GM23338 (cell line): Measurements from ENCODE around the gene ENPP5. TPM values are rescaled to one million over a fixed set of nuclear protein-coding genes. Genes with fewer than 3 reads are reported as not detected.

Source experiments
- ATAC-seq: fragments of 200-7000 bp; cut with Tn5 transposase; 3 replicates; pipeline ENCODE4 v1.9.1; 2020
- DNase-seq: peaks from one replicate; pipeline ENCODE4 v3.0.0-alpha.2; 2015; ENCODE audit warnings: low spot score
- H2AFZ ChIP-seq: fragments of 200-600 bp; sonication (generic); 2 replicates; pipeline ENCODE4 v1.8.0; 2016; ENCODE audit warnings: antibody characterized with exemption, mild to moderate bottlenecking, moderate library complexity
- H3F3A ChIP-seq: fragments of 200-600 bp; sonication (generic); replicated peaks from 2 replicates; pipeline ENCODE4 v1.8.0; 2017; ENCODE audit warnings: antibody characterized with exemption, mixed run types, low read depth
- H3K27ac ChIP-seq: fragments of 200-600 bp; sonication (generic); 2 replicates; pipeline ENCODE4 v1.6.1; 2016; ENCODE audit warnings: low read depth
- H3K27me3 ChIP-seq: fragments of 200-600 bp; sonication (generic); 2 replicates; pipeline ENCODE4 v1.8.0; 2016; ENCODE audit warnings: mild to moderate bottlenecking, mixed run types, moderate library complexity; ENCODE audit not compliant: insufficient read depth
- H3K36me3 ChIP-seq: fragments of 200-600 bp; sonication (generic); 2 replicates; pipeline ENCODE4 v1.8.0; 2016; ENCODE audit warnings: mild to moderate bottlenecking; ENCODE audit not compliant: insufficient read depth
- H3K4me1 ChIP-seq: fragments of 200-600 bp; sonication (generic); 2 replicates; pipeline ENCODE4 v1.8.0; 2016; ENCODE audit warnings: mild to moderate bottlenecking, moderate library complexity; ENCODE audit not compliant: insufficient read depth
- H3K4me2 ChIP-seq: fragments of 200-600 bp; sonication (generic); 2 replicates; pipeline ENCODE4 v1.7.1; 2017; ENCODE audit warnings: mixed run types
- H3K4me3 ChIP-seq: fragments of 200-600 bp; sonication (generic); 2 replicates; pipeline ENCODE4 v1.6.1; 2016; ENCODE audit warnings: mixed run types
- H3K79me2 ChIP-seq: fragments of 200-600 bp; sonication (generic); replicated peaks from 2 replicates; pipeline ENCODE4 v1.8.0; 2017; ENCODE audit warnings: mild to moderate bottlenecking; ENCODE audit not compliant: insufficient read depth
- H3K9me2 ChIP-seq: fragments of 200-600 bp; sonication (generic); 2 replicates; pipeline ENCODE4 v1.8.0; 2017; ENCODE audit not compliant: insufficient read depth
- H4K20me1 ChIP-seq: fragments of 200-600 bp; sonication (generic); replicated peaks from 2 replicates; pipeline ENCODE4 v1.8.0; 2017; ENCODE audit warnings: mild to moderate bottlenecking; ENCODE audit not compliant: insufficient read depth
- H3K27ac Mint-ChIP-seq: 2 replicates; pipeline ENCODE4 v1.8.0; 2020; ENCODE audit warnings: inconsistent platforms, mild to moderate bottlenecking, moderate library complexity, mixed read lengths
- H3K27me3 Mint-ChIP-seq: 3 replicates; pipeline ENCODE4 v1.8.0; 2022; ENCODE audit warnings: low read depth, mild to moderate bottlenecking, moderate library complexity, mixed read lengths, inconsistent platforms; ENCODE audit not compliant: insufficient read depth, poor library complexity
- H3K36me3 Mint-ChIP-seq: 3 replicates; pipeline ENCODE4 v1.8.0; 2021; ENCODE audit warnings: low read depth, mild to moderate bottlenecking, inconsistent platforms, moderate library complexity, mixed read lengths
- H3K4me1 Mint-ChIP-seq: 3 replicates; pipeline ENCODE4 v1.8.0; 2020; ENCODE audit warnings: mild to moderate bottlenecking, inconsistent platforms, mixed read lengths
- H3K4me3 Mint-ChIP-seq: 3 replicates; pipeline ENCODE4 v1.8.0; 2021; ENCODE audit warnings: moderate library complexity, mild to moderate bottlenecking, inconsistent platforms, mixed read lengths
- H3K9me3 Mint-ChIP-seq: 3 replicates; pipeline ENCODE4 v1.8.0; 2020; ENCODE audit warnings: moderate library complexity, mild to moderate bottlenecking, inconsistent platforms, mixed read lengths
- CREB1 ChIP-seq: fragments of 250-450 bp; sonication (Bioruptor Pico); IDR thresholded peaks from 2 replicates; pipeline ENCODE4 v1.5.0; 2020; ENCODE audit warnings: low read depth, mild to moderate bottlenecking, moderate library complexity
- EZH2 ChIP-seq: fragments of 200-600 bp; sonication (generic); IDR thresholded peaks from one replicate; pipeline ENCODE4 v1.8.0; 2017; ENCODE audit warnings: antibody characterized with exemption, mild to moderate bottlenecking, low read depth; ENCODE audit not compliant: unreplicated experiment
- EZH2phosphoT487 ChIP-seq: fragments of 200-600 bp; sonication (generic); IDR thresholded peaks from one replicate; pipeline ENCODE4 v1.8.1; 2018; ENCODE audit warnings: antibody characterized with exemption; ENCODE audit not compliant: unreplicated experiment
- JUNB ChIP-seq: IDR thresholded peaks from one replicate; pipeline ENCODE4 v1.6.1; 2016; ENCODE audit warnings: antibody characterized with exemption; ENCODE audit not compliant: unreplicated experiment
- NANOG ChIP-seq: IDR thresholded peaks from 2 replicates; pipeline ENCODE4 v1.6.1; 2016; ENCODE audit warnings: antibody characterized with exemption, borderline replicate concordance
- POLR2AphosphoS5 ChIP-seq: IDR thresholded peaks from 2 replicates; pipeline ENCODE4 v1.6.1; 2016; ENCODE audit warnings: antibody characterized with exemption, low read depth
- STAT1 ChIP-seq: IDR thresholded peaks from one replicate; pipeline ENCODE4 v1.6.1; 2016; ENCODE audit warnings: antibody characterized with exemption; ENCODE audit not compliant: unreplicated experiment
- ZNF114 ChIP-seq: fragments of 250-450 bp; sonication (Bioruptor Pico); IDR thresholded peaks from 2 replicates; pipeline ENCODE4 v1.5.0; 2020; ENCODE audit warnings: mild to moderate bottlenecking, moderate library complexity
- ZNF331 ChIP-seq: fragments of 250-450 bp; sonication (Bioruptor Pico); IDR thresholded peaks from 2 replicates; pipeline ENCODE4 v1.5.0; 2020; ENCODE audit warnings: low read depth, mild to moderate bottlenecking, moderate library complexity
- polyA plus RNA-seq: library from polyadenylated mRNA; unstranded; fragments of >200 nt; fragmentation: Nextera tagmentation; extraction: Ambion mirVana; gene quantifications from 2 replicates; pipeline ENCODE4 v1.2.1, GENCODE V29; 2016
- total RNA-seq: library from RNA; depleted of rRNA; stranded (reverse); fragments of >200 nt; shearing (Covaris generic); gene quantifications from 2 replicates; pipeline ENCODE4 v1.2.3, GENCODE V29; 2014
- TF ChIP-seq, protein P1 (sequence below): fragments of 250-450 bp; sonication (Bioruptor Pico); IDR thresholded peaks from 2 replicates; pipeline ENCODE4 v1.5.0; 2020; ENCODE audit warnings: mild to moderate bottlenecking, moderate library complexity
- TF ChIP-seq, protein P2 (sequence below): IDR thresholded peaks from 2 replicates; pipeline ENCODE4 v1.6.1; 2016; ENCODE audit warnings: antibody characterized with exemption
- TF ChIP-seq, protein P3 (sequence below): IDR thresholded peaks from one replicate; pipeline ENCODE4 v1.6.1; 2018; ENCODE audit warnings: antibody characterized with exemption; ENCODE audit not compliant: unreplicated experiment
- TF ChIP-seq, protein P4 (sequence below), 2 experiments: fragments of 200-600 bp in 1 of 2; sonication (generic) in 1 of 2; conservative IDR thresholded peaks; 2 replicates each; pipeline versions ENCODE4 v1.5.1 to v1.6.1; 2016 to 2017; ENCODE audit warnings: antibody characterized with exemption in 2 of 2, low read depth in 2 of 2, mild to moderate bottlenecking in 2 of 2, moderate library complexity in 1 of 2

The ENPP5 gene
- total and polyA plus RNA-seq, 2 experiments from 2014 or later = 8.5 to 13.0 TPM

DNA sequence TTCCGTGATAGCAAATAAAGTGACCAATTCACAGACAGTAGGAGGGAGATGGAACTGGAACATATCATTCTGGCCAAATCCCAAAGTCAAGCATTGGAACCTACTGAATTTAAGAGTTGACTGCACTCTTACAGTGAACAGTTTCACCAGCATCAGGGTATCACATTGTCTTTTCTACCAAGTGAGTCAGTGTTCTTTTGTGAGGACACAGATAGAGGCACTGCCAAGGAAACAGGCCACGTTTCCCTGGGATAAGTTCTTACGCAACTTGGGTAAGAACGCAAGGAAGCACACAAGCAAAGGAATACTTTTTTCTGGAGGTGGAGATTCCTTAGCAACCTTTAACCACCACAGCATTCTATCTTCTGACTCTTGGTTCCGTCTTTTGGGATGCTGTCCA is 28.6 kb upstream of the ENPP5 start:
- H3K4me3 ChIP-seq = no peak overlapping the region
- ATAC-seq (no peak), DNase-seq (no peak)
- peaks cover 9% of the 10 kb centered on the region for H3K4me1 ChIP-seq
- H3K27ac ChIP-seq = no peak overlapping the region
- H3K36me3 ChIP-seq = no peaks in the 10 kb centered on the region
- H2AFZ ChIP-seq = peak overlapping the region; percentile 84; the same call in 1 of the 2 replicates
- H4K20me1 ChIP-seq = no peaks in the 10 kb centered on the region
- H3K36me3 Mint-ChIP-seq = peaks cover 4% of the 10 kb centered on the region; the same call in 2 of the 3 replicates
- no peaks in the 10 kb centered on the region for H3K79me2 ChIP-seq
- no peaks in the 10 kb centered on the region for H3F3A ChIP-seq
- peaks cover 6% of the 10 kb centered on the region; the same call in 1 of the 3 replicates for H3K9me3 Mint-ChIP-seq
- no peaks in the 10 kb centered on the region for H3K27me3 Mint-ChIP-seq
- H3K4me3 Mint-ChIP-seq = no peak overlapping the region
- H3K27ac Mint-ChIP-seq = no peak overlapping the region
- TF ChIP-seq, protein P1, sequence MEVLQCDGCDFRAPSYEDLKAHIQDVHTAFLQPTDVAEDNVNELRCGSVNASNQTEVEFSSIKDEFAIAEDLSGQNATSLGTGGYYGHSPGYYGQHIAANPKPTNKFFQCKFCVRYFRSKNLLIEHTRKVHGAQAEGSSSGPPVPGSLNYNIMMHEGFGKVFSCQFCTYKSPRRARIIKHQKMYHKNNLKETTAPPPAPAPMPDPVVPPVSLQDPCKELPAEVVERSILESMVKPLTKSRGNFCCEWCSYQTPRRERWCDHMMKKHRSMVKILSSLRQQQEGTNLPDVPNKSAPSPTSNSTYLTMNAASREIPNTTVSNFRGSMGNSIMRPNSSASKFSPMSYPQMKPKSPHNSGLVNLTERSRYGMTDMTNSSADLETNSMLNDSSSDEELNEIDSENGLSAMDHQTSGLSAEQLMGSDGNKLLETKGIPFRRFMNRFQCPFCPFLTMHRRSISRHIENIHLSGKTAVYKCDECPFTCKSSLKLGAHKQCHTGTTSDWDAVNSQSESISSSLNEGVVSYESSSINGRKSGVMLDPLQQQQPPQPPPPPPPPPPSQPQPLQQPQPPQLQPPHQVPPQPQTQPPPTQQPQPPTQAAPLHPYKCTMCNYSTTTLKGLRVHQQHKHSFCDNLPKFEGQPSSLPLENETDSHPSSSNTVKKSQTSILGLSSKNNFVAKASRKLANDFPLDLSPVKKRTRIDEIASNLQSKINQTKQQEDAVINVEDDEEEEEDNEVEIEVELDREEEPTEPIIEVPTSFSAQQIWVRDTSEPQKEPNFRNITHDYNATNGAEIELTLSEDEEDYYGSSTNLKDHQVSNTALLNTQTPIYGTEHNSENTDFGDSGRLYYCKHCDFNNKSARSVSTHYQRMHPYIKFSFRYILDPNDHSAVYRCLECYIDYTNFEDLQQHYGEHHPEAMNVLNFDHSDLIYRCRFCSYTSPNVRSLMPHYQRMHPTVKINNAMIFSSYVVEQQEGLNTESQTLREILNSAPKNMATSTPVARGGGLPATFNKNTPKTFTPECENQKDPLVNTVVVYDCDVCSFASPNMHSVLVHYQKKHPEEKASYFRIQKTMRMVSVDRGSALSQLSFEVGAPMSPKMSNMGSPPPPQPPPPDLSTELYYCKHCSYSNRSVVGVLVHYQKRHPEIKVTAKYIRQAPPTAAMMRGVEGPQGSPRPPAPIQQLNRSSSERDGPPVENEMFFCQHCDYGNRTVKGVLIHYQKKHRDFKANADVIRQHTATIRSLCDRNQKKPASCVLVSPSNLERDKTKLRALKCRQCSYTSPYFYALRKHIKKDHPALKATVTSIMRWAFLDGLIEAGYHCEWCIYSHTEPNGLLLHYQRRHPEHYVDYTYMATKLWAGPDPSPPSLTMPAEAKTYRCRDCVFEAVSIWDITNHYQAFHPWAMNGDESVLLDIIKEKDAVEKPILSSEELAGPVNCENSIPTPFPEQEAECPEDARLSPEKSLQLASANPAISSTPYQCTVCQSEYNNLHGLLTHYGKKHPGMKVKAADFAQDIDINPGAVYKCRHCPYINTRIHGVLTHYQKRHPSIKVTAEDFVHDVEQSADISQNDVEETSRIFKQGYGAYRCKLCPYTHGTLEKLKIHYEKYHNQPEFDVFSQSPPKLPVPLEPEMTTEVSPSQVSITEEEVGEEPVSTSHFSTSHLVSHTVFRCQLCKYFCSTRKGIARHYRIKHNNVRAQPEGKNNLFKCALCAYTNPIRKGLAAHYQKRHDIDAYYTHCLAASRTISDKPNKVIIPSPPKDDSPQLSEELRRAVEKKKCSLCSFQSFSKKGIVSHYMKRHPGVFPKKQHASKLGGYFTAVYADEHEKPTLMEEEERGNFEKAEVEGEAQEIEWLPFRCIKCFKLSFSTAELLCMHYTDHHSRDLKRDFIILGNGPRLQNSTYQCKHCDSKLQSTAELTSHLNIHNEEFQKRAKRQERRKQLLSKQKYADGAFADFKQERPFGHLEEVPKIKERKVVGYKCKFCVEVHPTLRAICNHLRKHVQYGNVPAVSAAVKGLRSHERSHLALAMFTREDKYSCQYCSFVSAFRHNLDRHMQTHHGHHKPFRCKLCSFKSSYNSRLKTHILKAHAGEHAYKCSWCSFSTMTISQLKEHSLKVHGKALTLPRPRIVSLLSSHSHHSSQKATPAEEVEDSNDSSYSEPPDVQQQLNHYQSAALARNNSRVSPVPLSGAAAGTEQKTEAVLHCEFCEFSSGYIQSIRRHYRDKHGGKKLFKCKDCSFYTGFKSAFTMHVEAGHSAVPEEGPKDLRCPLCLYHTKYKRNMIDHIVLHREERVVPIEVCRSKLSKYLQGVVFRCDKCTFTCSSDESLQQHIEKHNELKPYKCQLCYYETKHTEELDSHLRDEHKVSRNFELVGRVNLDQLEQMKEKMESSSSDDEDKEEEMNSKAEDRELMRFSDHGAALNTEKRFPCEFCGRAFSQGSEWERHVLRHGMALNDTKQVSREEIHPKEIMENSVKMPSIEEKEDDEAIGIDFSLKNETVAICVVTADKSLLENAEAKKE = no peak
- TF ChIP-seq EZH2phosphoT487 = no peak
- no peak for TF ChIP-seq JUNB
- TF ChIP-seq, protein P2, sequence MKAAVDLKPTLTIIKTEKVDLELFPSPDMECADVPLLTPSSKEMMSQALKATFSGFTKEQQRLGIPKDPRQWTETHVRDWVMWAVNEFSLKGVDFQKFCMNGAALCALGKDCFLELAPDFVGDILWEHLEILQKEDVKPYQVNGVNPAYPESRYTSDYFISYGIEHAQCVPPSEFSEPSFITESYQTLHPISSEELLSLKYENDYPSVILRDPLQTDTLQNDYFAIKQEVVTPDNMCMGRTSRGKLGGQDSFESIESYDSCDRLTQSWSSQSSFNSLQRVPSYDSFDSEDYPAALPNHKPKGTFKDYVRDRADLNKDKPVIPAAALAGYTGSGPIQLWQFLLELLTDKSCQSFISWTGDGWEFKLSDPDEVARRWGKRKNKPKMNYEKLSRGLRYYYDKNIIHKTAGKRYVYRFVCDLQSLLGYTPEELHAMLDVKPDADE = no peak
- TF ChIP-seq ZNF331 (CRISPR knock-in tag) = no peak
- TF ChIP-seq, protein P3, sequence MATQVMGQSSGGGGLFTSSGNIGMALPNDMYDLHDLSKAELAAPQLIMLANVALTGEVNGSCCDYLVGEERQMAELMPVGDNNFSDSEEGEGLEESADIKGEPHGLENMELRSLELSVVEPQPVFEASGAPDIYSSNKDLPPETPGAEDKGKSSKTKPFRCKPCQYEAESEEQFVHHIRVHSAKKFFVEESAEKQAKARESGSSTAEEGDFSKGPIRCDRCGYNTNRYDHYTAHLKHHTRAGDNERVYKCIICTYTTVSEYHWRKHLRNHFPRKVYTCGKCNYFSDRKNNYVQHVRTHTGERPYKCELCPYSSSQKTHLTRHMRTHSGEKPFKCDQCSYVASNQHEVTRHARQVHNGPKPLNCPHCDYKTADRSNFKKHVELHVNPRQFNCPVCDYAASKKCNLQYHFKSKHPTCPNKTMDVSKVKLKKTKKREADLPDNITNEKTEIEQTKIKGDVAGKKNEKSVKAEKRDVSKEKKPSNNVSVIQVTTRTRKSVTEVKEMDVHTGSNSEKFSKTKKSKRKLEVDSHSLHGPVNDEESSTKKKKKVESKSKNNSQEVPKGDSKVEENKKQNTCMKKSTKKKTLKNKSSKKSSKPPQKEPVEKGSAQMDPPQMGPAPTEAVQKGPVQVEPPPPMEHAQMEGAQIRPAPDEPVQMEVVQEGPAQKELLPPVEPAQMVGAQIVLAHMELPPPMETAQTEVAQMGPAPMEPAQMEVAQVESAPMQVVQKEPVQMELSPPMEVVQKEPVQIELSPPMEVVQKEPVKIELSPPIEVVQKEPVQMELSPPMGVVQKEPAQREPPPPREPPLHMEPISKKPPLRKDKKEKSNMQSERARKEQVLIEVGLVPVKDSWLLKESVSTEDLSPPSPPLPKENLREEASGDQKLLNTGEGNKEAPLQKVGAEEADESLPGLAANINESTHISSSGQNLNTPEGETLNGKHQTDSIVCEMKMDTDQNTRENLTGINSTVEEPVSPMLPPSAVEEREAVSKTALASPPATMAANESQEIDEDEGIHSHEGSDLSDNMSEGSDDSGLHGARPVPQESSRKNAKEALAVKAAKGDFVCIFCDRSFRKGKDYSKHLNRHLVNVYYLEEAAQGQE = no peak
- TF ChIP-seq POLR2AphosphoS5 = no peak
- no peak for TF ChIP-seq CREB1 (CRISPR knock-in tag)
- TF ChIP-seq, protein P4, sequence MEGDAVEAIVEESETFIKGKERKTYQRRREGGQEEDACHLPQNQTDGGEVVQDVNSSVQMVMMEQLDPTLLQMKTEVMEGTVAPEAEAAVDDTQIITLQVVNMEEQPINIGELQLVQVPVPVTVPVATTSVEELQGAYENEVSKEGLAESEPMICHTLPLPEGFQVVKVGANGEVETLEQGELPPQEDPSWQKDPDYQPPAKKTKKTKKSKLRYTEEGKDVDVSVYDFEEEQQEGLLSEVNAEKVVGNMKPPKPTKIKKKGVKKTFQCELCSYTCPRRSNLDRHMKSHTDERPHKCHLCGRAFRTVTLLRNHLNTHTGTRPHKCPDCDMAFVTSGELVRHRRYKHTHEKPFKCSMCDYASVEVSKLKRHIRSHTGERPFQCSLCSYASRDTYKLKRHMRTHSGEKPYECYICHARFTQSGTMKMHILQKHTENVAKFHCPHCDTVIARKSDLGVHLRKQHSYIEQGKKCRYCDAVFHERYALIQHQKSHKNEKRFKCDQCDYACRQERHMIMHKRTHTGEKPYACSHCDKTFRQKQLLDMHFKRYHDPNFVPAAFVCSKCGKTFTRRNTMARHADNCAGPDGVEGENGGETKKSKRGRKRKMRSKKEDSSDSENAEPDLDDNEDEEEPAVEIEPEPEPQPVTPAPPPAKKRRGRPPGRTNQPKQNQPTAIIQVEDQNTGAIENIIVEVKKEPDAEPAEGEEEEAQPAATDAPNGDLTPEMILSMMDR (conservative IDR thresholded peaks at IDR 0.05; ENCODE audit: low read depth in 2 of 2) = no peak
- TF ChIP-seq EZH2 = no peak
- no peak for TF ChIP-seq NANOG
- no peak for TF ChIP-seq ZNF114
- no peak for TF ChIP-seq STAT1
- H3K4me2 ChIP-seq = no peak overlapping the region
- H3K9me2 ChIP-seq = peaks cover 28% of the 10 kb centered on the region; the same call in 1 of the 2 replicates
- H3K4me1 Mint-ChIP-seq = peaks cover 15% of the 10 kb centered on the region; the same call in 2 of the 3 replicates
- no peaks in the 10 kb centered on the region for H3K27me3 ChIP-seq
